PC-9 (cell line): Measurements from ENCODE around the gene OR1S1.

Experiments
- CTCF ChIP-seq: fragments of 200-600 bp; sonication (generic); conservative IDR thresholded peaks from 2 replicates; pipeline ENCODE4 v1.6.1; 2017; ENCODE audit warnings: mixed run types, antibody characterized with exemption, mild to moderate bottlenecking, moderate library complexity
- EZH2 ChIP-seq: fragments of 200-600 bp; sonication (generic); IDR thresholded peaks from 2 replicates; pipeline ENCODE4 v1.8.0; 2017; ENCODE audit warnings: antibody characterized with exemption, low read depth

- TF ChIP-seq CTCF (no peak), EZH2 (no peak)
Observed at GRCh38 chr11:58179648-58180047, 32.9 kb upstream of the OR1S1 start.
